ENCODE measurements around the gene TMEM163.
"Not testable (repeated sequence)": the region's sequence is repeated elsewhere in the genome, so short reads cannot be mapped to it uniquely, and the experiment has no call there.

TMEM163 gene

GRCh38 chr2:134663451-134664450, 55.0 kb downstream of the TMEM163 start:
- no peak for DNase-seq (ENCODE audit: low read depth)

GRCh38 chr2:134662751-134663150, 56.0 kb downstream of the TMEM163 start:
- DNase-seq (ENCODE audit: low read depth), result no peak

- no peak for DNase-seq (ENCODE audit: low read depth)
Measured at GRCh38 chr2:134660626-134661402, 58.0 kb downstream of the TMEM163 start.

GRCh38 chr2:134659724-134660123, 59.1 kb downstream of the TMEM163 start:
- no peak for DNase-seq (ENCODE audit: low read depth)

DNA sequence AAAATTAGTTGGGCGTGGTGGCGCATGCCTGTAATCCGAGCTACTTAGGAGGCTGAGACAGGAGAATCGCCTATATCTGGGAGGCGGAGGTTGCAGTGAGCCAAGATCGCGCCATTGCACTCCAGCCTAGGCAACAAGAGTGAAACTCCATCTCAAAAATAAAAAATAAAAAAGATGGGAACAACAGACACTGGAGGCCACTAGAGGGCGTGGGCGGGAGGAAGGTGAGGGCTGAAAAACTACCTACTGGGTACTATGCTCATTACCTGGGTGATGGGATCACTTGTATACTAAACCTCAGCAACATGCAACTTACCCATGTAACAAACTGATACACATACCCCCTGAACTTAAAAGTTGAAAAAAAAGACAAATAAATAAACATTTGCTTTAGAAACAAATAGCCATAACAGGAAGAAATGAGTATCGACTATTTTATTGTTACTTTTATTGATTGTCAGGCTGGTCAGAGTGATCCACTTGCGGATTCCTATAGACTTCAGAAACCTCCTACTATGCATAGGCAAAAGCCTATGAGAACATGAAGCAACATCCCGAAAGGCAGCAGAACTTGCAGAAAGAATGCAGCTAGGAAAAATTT, 61.0 kb downstream of the TMEM163 start:
- no peak for DNase-seq (ENCODE audit: low read depth)

GRCh38 chr2:134656391-134656790, 62.4 kb downstream of the TMEM163 start:
- DNase-seq (ENCODE audit: low read depth), result not testable (repeated sequence)

DNA sequence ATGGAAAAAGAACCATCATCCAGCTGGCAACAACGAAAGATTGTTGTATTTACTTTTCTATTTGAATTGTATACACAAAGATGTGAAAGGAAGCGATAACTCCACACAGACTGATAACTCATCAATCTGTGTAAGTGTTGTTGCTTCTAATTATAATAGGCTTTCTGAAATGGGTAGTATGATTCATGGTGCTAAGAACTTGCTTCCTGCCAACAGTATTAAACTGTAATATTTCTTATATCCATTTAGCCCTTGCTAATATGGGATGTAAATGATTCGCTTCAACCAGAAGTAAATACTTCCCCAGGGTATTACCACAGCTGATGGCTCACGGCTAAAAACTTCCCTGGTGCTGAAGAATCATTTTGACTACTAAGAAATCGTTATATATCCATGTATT, 70.2 kb downstream of the TMEM163 start:
- DNase-seq (ENCODE audit: low read depth), result no peak

DNA sequence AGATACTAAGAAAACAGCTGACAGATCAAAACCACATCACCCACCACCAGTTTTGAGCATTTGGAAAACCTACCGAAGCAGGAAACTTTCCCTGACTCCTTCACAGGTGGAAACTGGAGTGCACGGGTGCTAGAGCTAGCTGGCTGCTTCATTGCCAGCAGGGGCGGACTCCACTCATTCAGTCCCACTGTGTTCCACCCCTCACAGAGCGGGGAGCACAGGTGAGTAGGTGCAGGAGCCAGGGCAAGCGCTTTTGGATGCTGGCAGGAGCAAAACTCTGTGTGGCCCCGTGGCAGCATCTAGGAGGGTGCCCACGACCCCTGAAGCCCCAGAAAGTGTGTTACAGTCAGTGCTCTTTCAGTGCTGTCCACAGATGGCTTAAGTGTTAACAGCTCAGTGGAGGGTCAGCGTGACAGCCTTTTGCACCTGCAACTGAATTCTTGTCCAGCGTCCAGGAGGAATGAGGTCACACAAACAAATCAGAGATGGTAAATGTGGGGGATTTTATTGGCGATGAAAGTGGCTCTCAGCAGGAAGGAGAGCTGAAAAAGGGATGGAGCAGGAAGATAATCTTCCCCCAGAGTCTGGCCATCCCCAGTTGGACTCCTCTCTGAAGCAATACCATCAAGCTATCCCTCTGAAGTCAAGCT, 71.1 kb downstream of the TMEM163 start:
- no peak for DNase-seq (ENCODE audit: low read depth)

DNA sequence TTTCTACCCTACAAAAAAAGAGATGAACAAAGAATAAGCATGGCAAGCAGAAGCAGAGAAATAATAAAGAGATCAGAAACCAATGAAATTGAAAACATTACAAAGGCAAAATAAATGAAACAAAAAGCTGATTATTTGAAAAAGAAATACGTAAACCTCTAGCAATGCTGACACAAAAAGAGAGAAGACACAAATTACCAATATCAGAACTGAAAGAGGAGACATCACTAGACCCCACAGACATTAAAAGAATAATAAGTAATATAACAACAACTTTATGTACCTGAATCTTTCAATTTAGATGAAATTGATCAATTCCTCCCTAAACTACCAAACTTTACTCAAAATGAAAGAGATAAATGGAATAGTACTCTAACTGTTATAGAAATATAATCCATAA, 75.9 kb downstream of the TMEM163 start:
- DNase-seq (ENCODE audit: low read depth), result no peak

GRCh38 chr2:134640494-134640893, 78.3 kb downstream of the TMEM163 start:
- no peak for DNase-seq (ENCODE audit: low read depth)

GRCh38 chr2:134639265-134639664, 79.5 kb downstream of the TMEM163 start:
- no peak for DNase-seq (ENCODE audit: low read depth)

DNA sequence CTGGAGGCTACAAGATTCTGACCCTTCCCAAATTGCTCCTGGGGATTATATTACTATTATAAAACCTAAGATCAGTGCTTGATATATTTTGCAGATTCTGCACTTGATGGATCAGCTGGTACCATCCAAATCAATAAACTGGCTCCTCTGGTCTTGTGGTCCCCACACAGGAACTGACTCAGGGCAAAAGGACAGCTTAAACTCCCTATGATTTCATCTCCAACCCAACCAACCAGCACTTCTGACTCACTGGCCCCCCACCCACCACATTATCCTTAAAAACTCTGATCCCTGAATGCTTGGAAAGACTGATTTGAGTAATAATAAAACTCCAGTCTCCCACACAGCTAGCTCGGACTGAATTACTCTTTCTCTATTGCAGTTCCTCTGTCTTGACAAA, 82.1 kb downstream of the TMEM163 start:
- DNase-seq (ENCODE audit: low read depth), result no peak

GRCh38 chr2:134634054-134634753, 84.6 kb downstream of the TMEM163 start:
- no peak for DNase-seq (ENCODE audit: low read depth)

DNA sequence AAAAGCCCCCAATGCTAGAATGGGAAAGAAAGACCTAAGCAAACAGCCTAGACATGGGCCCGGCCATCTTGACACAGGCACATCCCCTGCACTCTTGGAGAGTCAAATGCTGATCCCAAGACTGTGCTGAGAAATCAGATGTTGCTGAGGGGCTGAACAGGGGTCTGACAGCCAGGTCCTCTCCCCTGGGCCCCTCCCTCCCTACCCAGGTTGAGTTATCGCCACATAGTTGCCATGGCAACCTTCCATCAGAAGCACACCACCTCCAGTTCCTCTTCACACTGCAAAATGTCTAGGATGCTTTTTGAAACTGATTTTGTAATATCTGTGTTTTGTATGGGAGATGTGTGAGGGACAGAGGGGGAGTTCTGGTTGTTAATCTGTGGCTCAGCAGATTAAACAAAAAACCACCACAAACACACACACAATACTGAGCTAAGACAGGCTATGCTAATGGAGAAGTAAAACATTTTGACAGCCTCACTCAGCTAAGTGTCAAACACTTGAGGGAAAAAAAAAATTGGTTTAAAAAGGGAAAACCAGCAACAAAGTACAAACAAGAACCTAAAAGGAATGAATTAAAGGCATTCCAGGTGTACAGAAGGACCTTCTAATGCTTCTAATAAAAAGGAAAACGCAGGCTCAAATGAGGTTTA, 88.2 kb downstream of the TMEM163 start:
- DNase-seq (ENCODE audit: low read depth), result no peak

DNA sequence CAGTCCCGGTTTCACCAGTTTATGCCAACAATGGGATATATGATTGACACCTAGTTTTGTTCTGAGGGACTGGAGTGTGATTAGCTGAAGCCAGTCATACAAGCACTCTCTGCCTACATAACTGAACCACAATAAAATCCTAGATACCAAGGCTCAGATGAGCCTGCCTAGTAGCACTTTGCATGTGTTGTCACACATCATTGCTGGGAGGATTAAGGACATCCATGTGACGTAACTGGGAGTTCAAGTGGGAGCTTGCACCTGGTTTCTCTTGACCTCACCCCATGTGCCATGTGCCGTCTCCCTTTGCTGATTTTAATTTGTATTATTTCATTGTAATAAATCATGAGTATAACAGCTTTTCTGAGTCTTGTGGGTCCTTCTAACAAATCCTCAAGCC, 90.3 kb downstream of the TMEM163 start:
- DNase-seq (ENCODE audit: low read depth), result no peak

- DNase-seq (ENCODE audit: low read depth), result no peak
Measured at GRCh38 chr2:134626781-134627180, 92.0 kb downstream of the TMEM163 start.

DNA sequence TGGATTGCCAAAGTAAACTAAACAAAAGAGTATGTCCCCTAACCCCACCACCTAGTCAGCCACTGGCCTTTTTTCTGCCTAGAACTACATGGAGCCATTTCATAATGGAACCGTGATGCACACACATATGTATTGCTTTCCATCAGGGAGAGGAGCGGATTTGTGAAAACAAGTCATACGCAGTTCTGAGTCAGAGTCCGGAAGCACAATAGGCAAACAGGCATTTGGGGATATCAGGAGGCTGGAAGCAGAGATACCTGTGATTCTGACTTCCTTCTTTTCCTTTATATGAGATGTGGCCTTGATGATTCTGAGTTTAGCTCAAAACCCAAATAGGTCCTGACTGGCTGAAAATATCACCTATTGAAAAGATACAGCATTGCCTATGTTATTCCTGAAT, 93.5 kb downstream of the TMEM163 start:
- DNase-seq (ENCODE audit: low read depth), result no peak

DNA sequence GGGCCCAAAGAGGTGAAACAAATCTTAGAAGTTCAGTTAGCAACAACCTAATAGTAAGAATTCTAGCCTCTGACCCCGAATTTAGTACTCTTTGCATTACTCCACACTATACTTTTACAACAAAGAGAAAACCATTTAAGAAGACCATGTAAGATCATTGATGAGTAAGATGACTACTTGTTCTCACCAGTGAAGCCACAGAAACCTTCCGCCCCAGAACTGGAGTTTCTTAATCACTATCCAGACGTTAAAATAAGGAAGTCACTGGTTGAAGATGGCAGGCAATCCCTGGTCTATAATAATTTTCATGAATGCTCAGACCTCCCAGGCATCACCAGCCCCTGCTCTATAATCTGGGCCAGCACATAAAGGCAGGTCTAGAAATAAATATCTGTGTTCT, 95.0 kb downstream of the TMEM163 start:
- DNase-seq (ENCODE audit: low read depth), result no peak

- DNase-seq (ENCODE audit: low read depth), result no peak
Measured at GRCh38 chr2:134623046-134623445, 95.8 kb downstream of the TMEM163 start.

DNA sequence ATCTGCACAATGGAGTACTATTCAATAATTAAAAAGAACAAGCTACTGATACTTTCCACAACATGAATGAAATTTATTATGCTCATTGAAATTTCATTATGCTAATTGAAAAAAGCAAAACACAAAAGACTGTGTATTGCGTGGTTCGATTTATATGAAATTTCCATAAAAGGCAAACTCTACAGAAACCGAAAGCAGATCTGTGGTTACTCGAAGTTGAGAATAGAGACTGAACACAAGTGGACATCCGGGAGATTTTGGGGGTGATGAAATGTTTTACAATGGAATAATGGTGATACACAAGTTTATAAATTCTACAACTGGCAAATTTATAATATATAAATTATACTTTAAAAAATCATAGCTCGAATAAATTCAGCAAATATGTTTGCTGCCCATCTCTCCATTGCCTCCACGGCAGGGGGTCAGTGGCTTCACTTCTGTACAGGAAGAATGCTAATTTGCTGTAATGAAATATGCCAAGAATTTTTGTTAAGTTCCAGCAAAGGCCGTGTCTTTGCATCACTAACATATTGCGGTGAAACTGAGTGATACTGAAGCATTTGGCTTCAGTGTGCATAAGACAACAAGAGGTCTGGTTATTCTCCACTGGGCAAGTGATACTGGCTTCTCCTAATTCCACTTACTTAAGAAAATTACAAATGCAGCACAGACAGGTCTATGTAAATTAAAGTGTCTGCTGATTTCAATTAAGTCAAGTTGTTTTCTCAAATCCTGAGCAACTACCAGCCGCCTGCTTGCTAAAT, 96.7 kb downstream of the TMEM163 start:
- no peak for DNase-seq (ENCODE audit: low read depth)

Data from stimulated activated CD8-positive, alpha-beta memory T cell treated with anti-CD3 and anti-CD28 coated beads, Interleukin-12 subunit alpha, Interleukin-12 subunit beta, amount 100 ng/mL, for 1 hour (primary cell).